Occipital lobe (tissue), 2 donors: ENCODE measurements around the gene P4HTM. TPM values are rescaled to one million over a fixed set of nuclear protein-coding genes. Genes with fewer than 3 reads are reported as not detected.

Experiments used
- DNase-seq: peaks from one replicate; lab custom pipeline; 2025; lab: John Stamatoyannopoulos, UW
- total RNA-seq: library from RNA; depleted of rRNA; stranded (reverse); fragments of >200 nt; gene quantifications from one replicate; pipeline ENCODE4 v1.2.3, GENCODE V29; 2014

The P4HTM gene
- total RNA-seq, result 53.0 TPM

- peak; percentile 91 for DNase-seq
Observed at GRCh38 chr3:48989796-48990635, at the start of gene P4HTM. Gene P4HTM (plus strand): TSS chr3:48990241. CDS start chr3:48990257, 16 bp downstream.

GRCh38 chr3:48945432-48945831, 44.6 kb upstream of the P4HTM start:
- DNase-seq, result no peak

- no peak for DNase-seq
Observed at GRCh38 chr3:48945891-48946549, 44.0 kb upstream of the P4HTM start.

GRCh38 chr3:48949376-48949717, 40.7 kb upstream of the P4HTM start:
- DNase-seq, result no peak

- DNase-seq, result no peak
Observed at GRCh38 chr3:48950051-48950450, 40.0 kb upstream of the P4HTM start.

- DNase-seq, result no peak
Observed at GRCh38 chr3:48951764-48952163, 38.3 kb upstream of the P4HTM start.

GRCh38 chr3:48952510-48953118, 37.4 kb upstream of the P4HTM start:
- no peak for DNase-seq

GRCh38 chr3:48957006-48957705, 32.9 kb upstream of the P4HTM start:
- DNase-seq, result no peak

- DNase-seq, result no peak
Observed at GRCh38 chr3:48960841-48961413, 29.1 kb upstream of the P4HTM start.

- no peak for DNase-seq
Observed at GRCh38 chr3:48962340-48962739, 27.7 kb upstream of the P4HTM start.

GRCh38 chr3:48962939-48963338, 27.1 kb upstream of the P4HTM start:
- no peak for DNase-seq

GRCh38 chr3:48963591-48963990, 26.4 kb upstream of the P4HTM start:
- DNase-seq, result no peak

- no peak for DNase-seq
Observed at GRCh38 chr3:48966367-48966766, 23.7 kb upstream of the P4HTM start.

GRCh38 chr3:48966876-48967361, 23.1 kb upstream of the P4HTM start:
- peak; percentile 64 for DNase-seq

GRCh38 chr3:48970586-48970985, 19.5 kb upstream of the P4HTM start:
- no peak for DNase-seq

GRCh38 chr3:48974076-48974864, 15.8 kb upstream of the P4HTM start:
- no peak for DNase-seq

- DNase-seq, result no peak
Observed at GRCh38 chr3:48979451-48979850, 10.6 kb upstream of the P4HTM start.

- DNase-seq, result no peak
Observed at GRCh38 chr3:48980295-48980694, 9.7 kb upstream of the P4HTM start.

GRCh38 chr3:48982016-48982415, 8.0 kb upstream of the P4HTM start:
- DNase-seq, result no peak

- DNase-seq, result no peak
Observed at GRCh38 chr3:48982686-48983085, 7.4 kb upstream of the P4HTM start.

GRCh38 chr3:48983096-48983495, 6.9 kb upstream of the P4HTM start:
- no peak for DNase-seq
